Activated B cell treated with CpG ODN at 0.5 μM for 24 hours (primary cell): Measurements from ENCODE around the gene FREM2. TPM values are rescaled to one million over a fixed set of nuclear protein-coding genes. Genes with fewer than 3 reads are reported as not detected.

Source experiments
- ATAC-seq: fragments of 200-7000 bp; cut with Tn5 transposase; one replicate; pipeline ENCODE4 v1.10.0; 2021; ENCODE audit warnings: low read depth, mild to moderate bottlenecking, moderate library complexity
- CTCF ChIA-PET: fragments of 350-600 bp; sonication (Branson Sonifier 250); formaldehyde crosslinking; loops from one replicate; lab custom pipeline; 2021; ENCODE audit warnings: antibody characterized with exemption; lab: Charles Lee
- POLR2A ChIA-PET: fragments of 350-600 bp; sonication (Branson Sonifier 250); formaldehyde crosslinking; loops from one replicate; lab custom pipeline; 2021; ENCODE audit warnings: antibody characterized with exemption; lab: Charles Lee
- DNase-seq: peaks from one replicate; pipeline ENCODE4 v3.0.0; 2022
- H3K27ac Mint-ChIP-seq: one replicate; pipeline ENCODE4 v1.8.0; 2020; ENCODE audit warnings: mixed read lengths
- H3K27me3 Mint-ChIP-seq: one replicate; pipeline ENCODE4 v1.8.0; 2021; ENCODE audit warnings: mixed read lengths
- H3K36me3 Mint-ChIP-seq: one replicate; pipeline ENCODE4 v1.8.0; 2021; ENCODE audit warnings: low read depth, mixed read lengths
- H3K4me1 Mint-ChIP-seq: one replicate; pipeline ENCODE4 v1.8.0; 2021; ENCODE audit warnings: mixed read lengths
- H3K4me3 Mint-ChIP-seq: one replicate; pipeline ENCODE4 v1.8.0; 2020; ENCODE audit warnings: mild to moderate bottlenecking, mixed read lengths
- H3K9me3 Mint-ChIP-seq: one replicate; pipeline ENCODE4 v1.8.0; 2020; ENCODE audit warnings: mixed read lengths
- intact Hi-C: fragments of 100-400 bp; cut with micrococcal nuclease; formaldehyde crosslinking; loops from one replicate; pipeline ENCODE4 v1.15.1; 2024
- total RNA-seq: library from RNA; stranded (reverse); gene quantifications from 2 replicates; pipeline ENCODE4 v1.2.3, GENCODE V29; 2022
- TF ChIP-seq, protein P1 (sequence below): fragments of 200-600 bp; IDR thresholded peaks from one replicate; pipeline ENCODE4 v1.8.0; 2022; ENCODE audit warnings: antibody characterized with exemption, mild to moderate bottlenecking

The FREM2 gene
- total RNA-seq, 1 donor from 2014 or later = not detected

DNA sequence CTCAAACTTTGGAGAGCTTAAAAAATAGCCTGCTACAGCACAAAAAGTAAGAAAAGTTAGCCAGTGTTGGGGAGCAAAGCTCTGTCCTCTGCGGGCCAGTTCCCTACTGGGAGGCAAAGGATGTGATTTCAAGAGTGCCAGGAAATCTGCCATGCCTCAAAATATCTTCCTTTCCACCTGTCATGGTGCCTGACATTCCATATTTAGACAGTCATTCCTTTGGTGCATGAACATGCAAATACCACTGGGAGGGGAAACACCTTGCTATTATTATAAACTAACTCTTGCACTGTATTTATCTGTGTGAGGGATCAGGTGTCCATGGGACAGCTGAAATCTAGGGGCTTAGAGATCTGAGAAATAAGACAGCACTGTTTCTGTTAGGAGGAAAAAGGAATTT lies 10.3 kb downstream of the FREM2 start:
- intact Hi-C loops = no loop called here
- ATAC-seq = no peak
- Mint-ChIP-seq H3K4me3 (no peak overlapping the region), H3K27ac (no peak overlapping the region), H3K9me3 (no peaks in the 10 kb centered on the region), H3K36me3 (no peaks in the 10 kb centered on the region), H3K4me1 (no peaks in the 10 kb centered on the region), H3K27me3 (no peaks in the 10 kb centered on the region)
- CTCF ChIA-PET = no interaction called here
- POLR2A ChIA-PET = no interaction called here
- TF ChIP-seq, protein P1, sequence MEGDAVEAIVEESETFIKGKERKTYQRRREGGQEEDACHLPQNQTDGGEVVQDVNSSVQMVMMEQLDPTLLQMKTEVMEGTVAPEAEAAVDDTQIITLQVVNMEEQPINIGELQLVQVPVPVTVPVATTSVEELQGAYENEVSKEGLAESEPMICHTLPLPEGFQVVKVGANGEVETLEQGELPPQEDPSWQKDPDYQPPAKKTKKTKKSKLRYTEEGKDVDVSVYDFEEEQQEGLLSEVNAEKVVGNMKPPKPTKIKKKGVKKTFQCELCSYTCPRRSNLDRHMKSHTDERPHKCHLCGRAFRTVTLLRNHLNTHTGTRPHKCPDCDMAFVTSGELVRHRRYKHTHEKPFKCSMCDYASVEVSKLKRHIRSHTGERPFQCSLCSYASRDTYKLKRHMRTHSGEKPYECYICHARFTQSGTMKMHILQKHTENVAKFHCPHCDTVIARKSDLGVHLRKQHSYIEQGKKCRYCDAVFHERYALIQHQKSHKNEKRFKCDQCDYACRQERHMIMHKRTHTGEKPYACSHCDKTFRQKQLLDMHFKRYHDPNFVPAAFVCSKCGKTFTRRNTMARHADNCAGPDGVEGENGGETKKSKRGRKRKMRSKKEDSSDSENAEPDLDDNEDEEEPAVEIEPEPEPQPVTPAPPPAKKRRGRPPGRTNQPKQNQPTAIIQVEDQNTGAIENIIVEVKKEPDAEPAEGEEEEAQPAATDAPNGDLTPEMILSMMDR = no peak
- DNase-seq = no peak

GRCh38 chr13:38697628-38698333 lies 10.9 kb downstream of the FREM2 start:
- Mint-ChIP-seq H3K9me3 (no peaks in the 10 kb centered on the region), H3K4me3 (no peak overlapping the region), H3K4me1 (no peaks in the 10 kb centered on the region), H3K27me3 (no peaks in the 10 kb centered on the region), H3K36me3 (no peaks in the 10 kb centered on the region), H3K27ac (no peak overlapping the region)
- DNase-seq (no peak), ATAC-seq (no peak)
- POLR2A ChIA-PET = no interaction called here
- TF ChIP-seq, protein P1 = no peak
- intact Hi-C loops = no loop called here
- CTCF ChIA-PET = no interaction called here

DNA sequence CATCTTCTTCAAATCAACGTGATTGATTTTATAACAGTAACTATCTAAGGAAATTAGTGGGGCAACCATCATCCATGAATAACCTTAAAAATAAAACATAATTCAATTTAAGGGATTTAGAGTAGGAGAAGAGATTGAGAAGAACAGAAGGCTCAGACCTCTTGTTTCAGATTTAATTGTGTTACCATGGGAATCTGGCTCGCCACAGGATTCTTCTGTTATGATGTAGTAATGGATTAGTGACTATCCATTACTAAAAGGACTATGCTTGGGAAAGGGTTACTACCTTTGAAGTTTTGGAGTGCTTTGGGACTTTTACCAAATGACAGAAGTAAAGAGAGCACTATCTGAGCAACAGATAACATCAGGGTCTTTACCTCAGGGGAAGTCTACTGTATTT lies 13.2 kb downstream of the FREM2 start:
- H3K9me3 Mint-ChIP-seq = no peaks in the 10 kb centered on the region
- no peak overlapping the region for H3K4me3 Mint-ChIP-seq
- H3K36me3 Mint-ChIP-seq = no peaks in the 10 kb centered on the region
- DNase-seq (no peak), ATAC-seq (no peak)
- H3K27ac Mint-ChIP-seq = no peak overlapping the region
- intact Hi-C loops = no loop called here
- CTCF ChIA-PET = no interaction called here
- POLR2A ChIA-PET = no interaction called here
- TF ChIP-seq, protein P1 = no peak
- H3K4me1 Mint-ChIP-seq = no peaks in the 10 kb centered on the region
- no peaks in the 10 kb centered on the region for H3K27me3 Mint-ChIP-seq

DNA sequence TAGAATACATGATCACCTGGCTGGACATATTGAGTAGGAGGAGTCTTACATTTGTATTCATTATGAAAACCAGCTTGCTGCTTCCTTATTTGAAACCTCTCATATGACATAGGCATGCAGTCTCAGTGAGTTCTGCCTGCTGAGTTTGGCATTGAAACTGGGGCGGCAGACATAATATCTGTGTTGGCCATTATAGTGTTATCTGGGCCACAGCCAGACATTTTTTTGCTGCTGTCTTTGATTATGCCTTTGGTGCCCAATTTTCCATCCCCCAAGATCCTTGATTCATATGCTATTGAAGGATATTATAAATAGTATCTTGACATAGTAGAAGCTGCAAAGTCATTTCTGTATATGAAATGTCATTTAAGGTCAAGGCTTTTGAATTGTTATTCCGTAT lies 15.8 kb downstream of the FREM2 start:
- CTCF ChIA-PET = no interaction called here
- POLR2A ChIA-PET = no interaction called here
- TF ChIP-seq, protein P1 = no peak
- Mint-ChIP-seq H3K4me1 (no peaks in the 10 kb centered on the region), H3K4me3 (no peak overlapping the region), H3K9me3 (no peaks in the 10 kb centered on the region), H3K27me3 (no peaks in the 10 kb centered on the region), H3K36me3 (no peaks in the 10 kb centered on the region), H3K27ac (no peak overlapping the region)
- ATAC-seq (no peak), DNase-seq (no peak)
- intact Hi-C loops = no loop called here

DNA sequence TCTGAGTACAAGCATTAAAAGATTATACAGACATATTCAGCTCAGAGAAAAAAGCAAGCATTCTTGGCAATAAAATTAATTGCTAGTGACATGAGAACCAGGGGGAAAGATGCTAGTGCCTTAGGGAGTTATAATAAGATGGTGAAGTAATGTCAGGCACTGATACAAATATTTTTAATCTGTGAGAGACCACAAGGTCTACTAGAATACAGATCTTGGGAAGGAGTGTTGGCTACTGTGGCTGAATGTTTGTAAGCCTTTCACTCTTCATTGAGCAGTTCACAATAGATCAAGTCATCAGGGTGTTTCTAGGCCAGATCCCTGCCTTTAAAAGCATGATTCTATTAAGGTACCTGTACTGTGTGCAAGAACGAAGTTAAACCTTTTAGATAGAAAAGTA lies 16.4 kb downstream of the FREM2 start:
- ATAC-seq = no peak

More for the DNA sequence above, 16.4 kb downstream of the FREM2 start:
- no peaks in the 10 kb centered on the region for H3K9me3 Mint-ChIP-seq
- ChIA-PET POLR2A (no interaction called here), CTCF (no interaction called here)
- H3K36me3 Mint-ChIP-seq = no peaks in the 10 kb centered on the region
- H3K27me3 Mint-ChIP-seq = no peaks in the 10 kb centered on the region
- intact Hi-C loops = no loop called here
- H3K4me3 Mint-ChIP-seq = no peak overlapping the region
- TF ChIP-seq, protein P1 = no peak
- H3K27ac Mint-ChIP-seq = no peak overlapping the region
- no peaks in the 10 kb centered on the region for H3K4me1 Mint-ChIP-seq
- DNase-seq = no peak
